Peyer's patch (tissue), 4 donors: Measurements from ENCODE around the gene C1GALT1.

ENCODE experiments used
- CTCF ChIP-seq, 6 experiments: fragments of 450-650 bp in 4 of 6; fragments of 200-600 bp in 2 of 6; sonication (generic) in 1 of 6; IDR thresholded peaks; one replicate each; pipeline ENCODE4 v1.5.1; 2017 to 2019; ENCODE audit warnings: antibody characterized with exemption in 6 of 6, mild to moderate bottlenecking in 3 of 6, moderate library complexity in 1 of 6
- POLR2A ChIP-seq, 2 donors: fragments of 450-650 bp; IDR thresholded peaks; one replicate each; pipeline ENCODE4 v1.5.1; 2017; ENCODE audit warnings: antibody characterized with exemption in 2 of 2, mild to moderate bottlenecking in 2 of 2, moderate library complexity in 2 of 2

DNA sequence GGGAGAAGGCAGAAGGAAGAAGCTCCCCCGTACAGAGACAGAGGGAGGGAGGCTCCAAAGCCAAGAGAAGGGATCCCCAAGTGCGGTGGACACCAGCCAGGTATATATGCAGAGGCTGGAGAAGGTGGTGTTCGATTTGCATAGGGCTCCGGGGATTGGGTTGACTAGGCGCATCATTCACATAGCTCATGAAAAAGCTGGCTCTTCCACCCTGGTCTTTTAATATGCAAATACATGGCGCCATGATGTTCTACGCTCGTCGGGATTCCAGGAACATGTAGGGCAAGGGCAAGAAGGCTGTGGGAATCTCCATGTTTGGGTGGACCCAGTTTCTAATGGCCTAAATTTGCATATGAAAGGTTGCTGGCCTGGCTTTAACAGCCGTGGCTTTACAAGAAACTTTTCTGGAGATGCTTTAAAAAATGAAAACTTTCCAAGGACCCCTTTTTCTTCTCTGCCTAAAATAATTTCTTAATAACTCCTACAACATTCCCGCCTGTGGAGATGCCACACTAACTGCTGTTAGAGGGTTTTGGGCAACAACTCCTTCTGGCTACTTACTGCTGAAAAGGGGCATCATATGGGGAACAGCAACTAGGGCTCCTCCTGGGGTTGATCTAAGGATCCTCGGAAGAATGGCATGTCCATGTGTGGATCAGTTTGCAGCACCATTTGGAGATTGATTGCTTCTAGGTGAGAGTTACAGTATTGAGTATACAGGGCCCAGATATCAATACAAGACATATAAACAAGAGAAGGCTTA lies 28.3 kb downstream of the C1GALT1 start:
- TF ChIP-seq CTCF (IDR thresholded peaks at IDR 0.05) (no peak), POLR2A (IDR thresholded peaks at IDR 0.05) (no peak)
